SU-DHL-6 (cell line): ENCODE measurements around the gene GSPT2.

ENCODE experiments used
- H2AFZ ChIP-seq: fragments of 200-600 bp; sonication (generic); 2 replicates; pipeline ENCODE4 v1.6.1; 2014; ENCODE audit warnings: low read depth, mild to moderate bottlenecking, moderate library complexity, mixed read lengths, antibody characterized with exemption, low read length; ENCODE audit not compliant: severe bottlenecking
- H3F3A ChIP-seq: fragments of 200-600 bp; shearing (Covaris generic); 2 replicates; pipeline ENCODE4 v1.6.0; 2016; ENCODE audit warnings: antibody characterized with exemption, mild to moderate bottlenecking; ENCODE audit not compliant: insufficient read depth
- H3K27ac ChIP-seq: fragments of 200-600 bp; sonication (generic); 2 replicates; pipeline ENCODE4 v1.5.1; 2016; ENCODE audit warnings: low read depth, mild to moderate bottlenecking, low read length, moderate library complexity, mixed read lengths
- H3K27me3 ChIP-seq: fragments of 200-600 bp; sonication (generic), shearing (Covaris generic); 2 replicates; pipeline ENCODE4 v1.6.0; 2014; ENCODE audit warnings: mild to moderate bottlenecking, low read length
- H3K36me3 ChIP-seq: fragments of 200-600 bp; sonication (generic); 2 replicates; pipeline ENCODE4 v1.6.1; 2014; ENCODE audit warnings: mild to moderate bottlenecking, low read length, mixed read lengths
- H3K4me2 ChIP-seq: fragments of 300-600, 200-600 bp; shearing (Covaris generic), sonication (generic); 2 replicates; pipeline ENCODE4 v1.6.0; 2014; ENCODE audit warnings: low read length, low read depth, mild to moderate bottlenecking; ENCODE audit not compliant: poor library complexity, severe bottlenecking
- H3K4me3 ChIP-seq: fragments of 200-600 bp; sonication (generic); 2 replicates; pipeline ENCODE4 v1.5.1; 2014; ENCODE audit warnings: antibody characterized with exemption, low read length, mild to moderate bottlenecking, mixed read lengths; ENCODE audit not compliant: insufficient read depth, poor library complexity, severe bottlenecking
- H3K79me2 ChIP-seq: fragments of 200-600 bp; sonication (generic); 2 replicates; pipeline ENCODE4 v1.6.1; 2014; ENCODE audit warnings: mild to moderate bottlenecking, low read length, moderate library complexity; ENCODE audit not compliant: insufficient read depth
- H3K9ac ChIP-seq: fragments of 200-600 bp; sonication (generic); 2 replicates; pipeline ENCODE4 v1.7.0; 2014; ENCODE audit warnings: mild to moderate bottlenecking, low read length
- H3K9me2 ChIP-seq: fragments of 200-600 bp; sonication (generic); replicated peaks from 2 replicates; pipeline ENCODE4 v1.6.1; 2014; ENCODE audit warnings: low read length; ENCODE audit not compliant: insufficient read depth
- H3K9me3 ChIP-seq: fragments of 200-600 bp; sonication (generic); 2 replicates; pipeline ENCODE4 v1.6.1; 2014; ENCODE audit warnings: low read length, mixed read lengths; ENCODE audit not compliant: insufficient read depth
- H4K20me1 ChIP-seq: fragments of 200-600 bp; sonication (generic); 2 replicates; pipeline ENCODE4 v1.6.1; 2014; ENCODE audit warnings: low read depth, mild to moderate bottlenecking, antibody characterized with exemption, low read length, moderate library complexity, mixed read lengths
- CTCF ChIP-seq: fragments of 200-600 bp; sonication (generic); IDR thresholded peaks from one replicate; pipeline ENCODE4 v1.5.1; 2017; ENCODE audit warnings: antibody characterized with exemption, mild to moderate bottlenecking, low read length, moderate library complexity; ENCODE audit not compliant: insufficient read depth, poor library complexity, severe bottlenecking
- EZH2phosphoT487 ChIP-seq: fragments of 200-600 bp; sonication (generic), shearing (Covaris generic); conservative IDR thresholded peaks from 2 replicates; pipeline ENCODE4 v1.6.1; 2018; ENCODE audit warnings: mild to moderate bottlenecking, antibody characterized with exemption, low read length, moderate library complexity, mixed read lengths

The GSPT2 gene

GRCh38 chrX:51747671-51748070, 4.4 kb downstream of the GSPT2 start:
- TF ChIP-seq CTCF, result no peak
- no peak for TF ChIP-seq EZH2phosphoT487
- Histone ChIP-seq H3K27me3 (no peaks in the 10 kb centered on the region), H3F3A (no peaks in the 10 kb centered on the region), H3K9me2 (no peaks in the 10 kb centered on the region), H3K27ac (no peak overlapping the region), H3K4me3 (no peak overlapping the region), H3K36me3 (no peaks in the 10 kb centered on the region; the same call in 1 of the 2 replicates), H3K9me3 (no peaks in the 10 kb centered on the region), H4K20me1 (no peaks in the 10 kb centered on the region), H3K9ac (no peak overlapping the region), H3K4me2 (no peak overlapping the region), H2AFZ (no peak overlapping the region), H3K79me2 (peaks cover 11% of the 10 kb centered on the region; the same call in 1 of the 2 replicates)

DNA sequence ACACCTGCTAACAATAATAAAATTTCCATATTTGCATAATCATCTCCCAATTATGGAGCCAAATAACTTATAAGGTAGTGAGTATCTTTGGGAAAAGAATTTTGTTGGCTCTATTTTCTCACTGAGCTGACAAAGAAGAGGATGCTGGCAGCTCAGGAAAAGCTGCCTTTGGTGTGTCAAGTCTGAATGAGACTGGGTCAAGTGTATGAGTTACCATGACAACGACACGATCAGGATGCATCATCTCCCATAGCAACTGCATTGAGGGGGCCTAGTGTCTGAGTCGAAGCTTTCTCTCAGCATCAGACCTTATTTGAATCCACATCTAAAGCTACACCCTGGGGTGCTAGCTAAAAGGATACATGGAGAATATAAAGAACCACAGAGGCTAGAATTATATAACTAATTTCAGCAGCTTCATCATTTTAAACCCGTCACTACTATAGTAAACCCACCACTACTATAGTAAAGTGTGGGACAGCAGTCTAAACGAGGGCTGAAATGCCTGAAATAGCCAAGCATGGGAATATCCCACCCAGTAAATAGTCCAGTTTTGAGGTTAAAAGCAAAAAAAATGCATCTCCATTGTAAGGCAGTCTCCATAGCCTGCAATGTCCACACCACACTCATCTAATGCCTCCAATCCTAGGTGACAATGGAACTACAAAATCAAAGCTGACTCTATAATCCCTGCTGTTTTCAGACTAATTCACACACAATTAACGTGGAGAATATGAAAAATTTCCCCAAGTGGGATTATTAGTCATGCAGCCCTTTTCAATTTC, 16.0 kb downstream of the GSPT2 start:
- H3K4me2 ChIP-seq, result no peak overlapping the region
- H4K20me1 ChIP-seq, result no peaks in the 10 kb centered on the region
- no peak overlapping the region for H2AFZ ChIP-seq
- no peaks in the 10 kb centered on the region for H3K79me2 ChIP-seq
- TF ChIP-seq CTCF (no peak), EZH2phosphoT487 (no peak)
- no peaks in the 10 kb centered on the region for H3K36me3 ChIP-seq
- H3F3A ChIP-seq, result no peaks in the 10 kb centered on the region
- no peaks in the 10 kb centered on the region for H3K27me3 ChIP-seq
- H3K9me3 ChIP-seq, result no peaks in the 10 kb centered on the region
- H3K9me2 ChIP-seq, result no peaks in the 10 kb centered on the region
- no peak overlapping the region for H3K4me3 ChIP-seq
- no peak overlapping the region for H3K27ac ChIP-seq
- H3K9ac ChIP-seq, result no peak overlapping the region

GRCh38 chrX:51760657-51761056, 17.4 kb downstream of the GSPT2 start:
- no peaks in the 10 kb centered on the region for H3K9me3 ChIP-seq
- H3K4me3 ChIP-seq, result no peak overlapping the region
- no peak overlapping the region for H3K9ac ChIP-seq
- no peaks in the 10 kb centered on the region for H3K36me3 ChIP-seq
- TF ChIP-seq EZH2phosphoT487, result no peak
- no peak for TF ChIP-seq CTCF
- H3K27ac ChIP-seq, result no peak overlapping the region
- H3F3A ChIP-seq, result no peaks in the 10 kb centered on the region
- no peaks in the 10 kb centered on the region for H3K79me2 ChIP-seq
- H3K27me3 ChIP-seq, result no peaks in the 10 kb centered on the region
- no peak overlapping the region for H3K4me2 ChIP-seq
- H4K20me1 ChIP-seq, result no peaks in the 10 kb centered on the region
- no peak overlapping the region for H2AFZ ChIP-seq
- H3K9me2 ChIP-seq, result no peaks in the 10 kb centered on the region
